B cell (primary cell): ENCODE results near the gene RDH11. TPM values are rescaled to one million over a fixed set of nuclear protein-coding genes. Genes with fewer than 3 reads are reported as not detected.

Experiments
- ATAC-seq: fragments of 200-7000 bp; cut with Tn5 transposase; one replicate; pipeline ENCODE4 v1.10.0; 2021; ENCODE audit warnings: low read depth, mild to moderate bottlenecking, moderate number of reproducible peaks, moderate library complexity
- CTCF ChIA-PET: fragments of 350-600 bp; sonication (Branson Sonifier 250); formaldehyde crosslinking; loops from one replicate; lab custom pipeline; 2021; ENCODE audit warnings: antibody characterized with exemption, inconsistent platforms; lab: Charles Lee
- POLR2A ChIA-PET: fragments of 350-600 bp; sonication (Branson Sonifier 250); formaldehyde crosslinking; loops from one replicate; lab custom pipeline; 2021; ENCODE audit warnings: antibody characterized with exemption; lab: Charles Lee
- DNase-seq: peaks from one replicate; pipeline ENCODE4 v3.0.0; 2013
- H2AFZ ChIP-seq: 2 replicates; pipeline ENCODE4 v1.6.1; 2012; ENCODE audit warnings: mild to moderate bottlenecking, low read depth, low read length; ENCODE audit not compliant: insufficient read depth, poor library complexity, severe bottlenecking
- H3K27ac ChIP-seq, 2 donors: 1 replicate in 1 of 2; 2 replicates in 1 of 2; pipeline ENCODE4 v1.5.1; 2012 to 2013; ENCODE audit warnings: low read length in 2 of 2, mild to moderate bottlenecking in 2 of 2, moderate library complexity in 1 of 2
- H3K27me3 ChIP-seq, 4 experiments: fragments of 200-600 bp in 1 of 4; sonication (generic) in 1 of 4; replicated peaks in 1 of 4; 1 replicate in 2 of 4; 2 replicates in 2 of 4; pipeline versions ENCODE4 v1.6.1 to v1.7.0; 2013 to 2016; ENCODE audit warnings: low read length in 3 of 4, mild to moderate bottlenecking in 2 of 4, mixed read lengths in 1 of 4, moderate library complexity in 1 of 4; ENCODE audit not compliant: insufficient read depth in 4 of 4, control insufficient read depth in 3 of 4; ENCODE audit errors: control extremely low read depth in 1 of 4
- H3K36me3 ChIP-seq, 2 experiments: replicated peaks in 1 of 2; 1 replicate in 1 of 2; 2 replicates in 1 of 2; pipeline versions ENCODE4 v1.6.1 to v1.7.1; 2013; ENCODE audit warnings: low read length in 1 of 2; ENCODE audit not compliant: insufficient read depth in 2 of 2, control insufficient read depth in 1 of 2; ENCODE audit errors: control extremely low read depth in 1 of 2, extremely low read depth in 1 of 2
- H3K4me1 ChIP-seq, 2 donors: fragments of 200-600 bp in 1 of 2; sonication (generic) in 1 of 2; 1 replicate in 1 of 2; 2 replicates in 1 of 2; pipeline versions ENCODE4 v1.5.1 to v1.6.1; 2013 to 2017; ENCODE audit warnings: low read length in 2 of 2; ENCODE audit not compliant: control insufficient read depth in 2 of 2, insufficient read depth in 2 of 2
- H3K4me2 ChIP-seq: replicated peaks from 2 replicates; pipeline ENCODE3; 2012; ENCODE audit warnings: mild to moderate bottlenecking, low read depth, low read length; ENCODE audit not compliant: poor library complexity, severe bottlenecking
- H3K4me3 ChIP-seq, 5 experiments: fragments of 200-600 bp in 1 of 5; sonication (generic) in 1 of 5; 1 replicate in 3 of 5; 2 replicates in 2 of 5; pipeline versions ENCODE4 v1.5.1 to v1.7.0; 2011 to 2016; ENCODE audit warnings: low read length in 4 of 5, mild to moderate bottlenecking in 4 of 5, low read depth in 2 of 5, control low read depth in 1 of 5, moderate library complexity in 1 of 5; ENCODE audit not compliant: insufficient read depth in 1 of 5; ENCODE audit errors: control extremely low read depth in 1 of 5, extremely low read depth in 1 of 5
- H3K79me2 ChIP-seq: fragments of 200-600 bp; sonication (generic); one replicate; pipeline ENCODE4 v1.6.0; 2016; ENCODE audit warnings: low read length; ENCODE audit not compliant: control insufficient read depth, insufficient read depth
- H3K9ac ChIP-seq: fragments of 200-600 bp; sonication (generic); 2 replicates; pipeline ENCODE4 v1.6.1; 2017; ENCODE audit warnings: mild to moderate bottlenecking, low read length, moderate library complexity
- H3K9me3 ChIP-seq, 3 donors: one replicate each; pipeline versions ENCODE4 v1.6.1 to v1.7.1; 2013; ENCODE audit warnings: low read length in 2 of 3; ENCODE audit not compliant: control insufficient read depth in 2 of 3, insufficient read depth in 1 of 3; ENCODE audit errors: control extremely low read depth in 1 of 3
- H4K20me1 ChIP-seq: 2 replicates; pipeline ENCODE4 v1.6.0; 2012; ENCODE audit warnings: mild to moderate bottlenecking, low read length; ENCODE audit not compliant: insufficient read depth, control insufficient read depth, poor library complexity, severe bottlenecking
- H3K27ac Mint-ChIP-seq: one replicate; pipeline ENCODE4 v1.8.0; 2021; ENCODE audit warnings: mixed read lengths
- H3K27me3 Mint-ChIP-seq: one replicate; pipeline ENCODE4 v1.8.0; 2021; ENCODE audit warnings: mixed read lengths
- H3K4me1 Mint-ChIP-seq: one replicate; pipeline ENCODE4 v1.8.0; 2021; ENCODE audit warnings: mixed read lengths
- H3K4me3 Mint-ChIP-seq: one replicate; pipeline ENCODE4 v1.8.0; 2021; ENCODE audit warnings: mixed read lengths
- H3K9me3 Mint-ChIP-seq: one replicate; pipeline ENCODE4 v1.8.0; 2022; ENCODE audit warnings: mixed read lengths; ENCODE audit not compliant: insufficient read depth
- EZH2 ChIP-seq: IDR thresholded peaks from 2 replicates; pipeline ENCODE4 v1.6.1; 2012; ENCODE audit warnings: borderline replicate concordance, low read depth, mild to moderate bottlenecking, moderate library complexity, low read length; ENCODE audit not compliant: insufficient read depth, poor library complexity, severe bottlenecking
- WGBS: methylation state at CpG from one replicate; pipeline ENCODE4 v1.1.5; 2013; ENCODE audit warnings: missing lambda C conversion rate; ENCODE audit not compliant: insufficient coverage; 5-methylcytosine and 5-hydroxymethylcytosine counted together
- intact Hi-C: fragments of 100-400 bp; cut with micrococcal nuclease; formaldehyde crosslinking; loops from one replicate; pipeline ENCODE4 v1.10.0; 2022
- polyA plus RNA-seq: library from polyadenylated mRNA; depleted of rRNA; stranded (reverse); fragments of >200 nt; gene quantifications from 2 replicates; pipeline ENCODE4 v1.2.3, GENCODE V29; 2012
- total RNA-seq, 2 donors: library from RNA; stranded (reverse); fragments of 120-200 nt in 1 of 2; gene quantifications; 1 replicate in 1 of 2; 2 replicates in 1 of 2; pipeline versions ENCODE4 v1.2.3 to v1.2.4, GENCODE V29; 2013 to 2022
- TF ChIP-seq, protein P1 (sequence below): fragments of 200-600 bp; IDR thresholded peaks from one replicate; pipeline ENCODE4 v1.8.0; 2022; ENCODE audit warnings: antibody characterized with exemption, mild to moderate bottlenecking

Gene RDH11
- total and polyA plus RNA-seq, 2 donors (not counting 1 experiment from before 2014, with no cell fraction given) = 32.8 to 35.2 TPM

DNA sequence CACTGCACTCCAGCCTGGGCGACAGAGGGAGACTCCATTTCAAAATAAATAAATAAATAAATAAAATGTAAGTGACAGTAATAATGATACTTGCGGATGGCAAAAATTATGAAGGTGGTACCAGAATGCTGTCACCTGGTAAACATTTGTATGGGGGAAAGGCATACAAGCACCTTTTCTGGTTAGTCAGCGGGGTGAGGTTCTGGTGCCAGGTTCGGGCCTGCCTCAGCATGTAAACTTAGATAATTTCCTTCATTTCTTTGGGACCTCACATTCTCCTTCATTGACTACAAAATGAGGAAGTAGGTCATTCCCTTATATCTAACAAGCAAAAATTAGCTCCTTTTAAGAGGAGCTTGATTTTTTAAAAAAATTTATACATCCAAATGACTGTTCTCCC lies 31.9 kb downstream of the RDH11 start:
- Histone ChIP-seq H3K4me2 (no peak overlapping the region), H3K9ac (no peak overlapping the region), H3K27me3 (no peaks in the 10 kb centered on the region), H3K4me1 (peaks cover 16 to 19% of the 10 kb centered on the region in 2 donors), H4K20me1 (peaks cover 64% of the 10 kb centered on the region), H3K79me2 (peaks cover 76% of the 10 kb centered on the region), H3K36me3 (peaks cover 12 to 18% of the 10 kb centered on the region in 2 experiments), H3K4me3 (no peak overlapping the region), H2AFZ (no peak overlapping the region), H3K27ac (no peak overlapping the region), H3K9me3 (no peaks in the 10 kb centered on the region)
- no peaks in the 10 kb centered on the region for H3K27me3 Mint-ChIP-seq
- ATAC-seq (no peak), DNase-seq (no peak)
- TF ChIP-seq, protein P1, sequence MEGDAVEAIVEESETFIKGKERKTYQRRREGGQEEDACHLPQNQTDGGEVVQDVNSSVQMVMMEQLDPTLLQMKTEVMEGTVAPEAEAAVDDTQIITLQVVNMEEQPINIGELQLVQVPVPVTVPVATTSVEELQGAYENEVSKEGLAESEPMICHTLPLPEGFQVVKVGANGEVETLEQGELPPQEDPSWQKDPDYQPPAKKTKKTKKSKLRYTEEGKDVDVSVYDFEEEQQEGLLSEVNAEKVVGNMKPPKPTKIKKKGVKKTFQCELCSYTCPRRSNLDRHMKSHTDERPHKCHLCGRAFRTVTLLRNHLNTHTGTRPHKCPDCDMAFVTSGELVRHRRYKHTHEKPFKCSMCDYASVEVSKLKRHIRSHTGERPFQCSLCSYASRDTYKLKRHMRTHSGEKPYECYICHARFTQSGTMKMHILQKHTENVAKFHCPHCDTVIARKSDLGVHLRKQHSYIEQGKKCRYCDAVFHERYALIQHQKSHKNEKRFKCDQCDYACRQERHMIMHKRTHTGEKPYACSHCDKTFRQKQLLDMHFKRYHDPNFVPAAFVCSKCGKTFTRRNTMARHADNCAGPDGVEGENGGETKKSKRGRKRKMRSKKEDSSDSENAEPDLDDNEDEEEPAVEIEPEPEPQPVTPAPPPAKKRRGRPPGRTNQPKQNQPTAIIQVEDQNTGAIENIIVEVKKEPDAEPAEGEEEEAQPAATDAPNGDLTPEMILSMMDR = no peak
- TF ChIP-seq EZH2 = no peak
- intact Hi-C loops = no loop called here
- ChIA-PET POLR2A (no interaction called here), CTCF (interaction anchor here (0.6 to 10.6 kb wide), 7 partner anchors 11 to 236 kb away, joined by 3 to 243 read pairs (median 6); partner anchors contain the start of gene PIGH)
- peaks cover 31% of the 10 kb centered on the region for H3K4me1 Mint-ChIP-seq
- no peaks in the 10 kb centered on the region for H3K9me3 Mint-ChIP-seq
- no peak overlapping the region for H3K4me3 Mint-ChIP-seq
- no peak overlapping the region for H3K27ac Mint-ChIP-seq
- 100% methylated on average over 1 of the region's 4 CpGs for WGBS

DNA sequence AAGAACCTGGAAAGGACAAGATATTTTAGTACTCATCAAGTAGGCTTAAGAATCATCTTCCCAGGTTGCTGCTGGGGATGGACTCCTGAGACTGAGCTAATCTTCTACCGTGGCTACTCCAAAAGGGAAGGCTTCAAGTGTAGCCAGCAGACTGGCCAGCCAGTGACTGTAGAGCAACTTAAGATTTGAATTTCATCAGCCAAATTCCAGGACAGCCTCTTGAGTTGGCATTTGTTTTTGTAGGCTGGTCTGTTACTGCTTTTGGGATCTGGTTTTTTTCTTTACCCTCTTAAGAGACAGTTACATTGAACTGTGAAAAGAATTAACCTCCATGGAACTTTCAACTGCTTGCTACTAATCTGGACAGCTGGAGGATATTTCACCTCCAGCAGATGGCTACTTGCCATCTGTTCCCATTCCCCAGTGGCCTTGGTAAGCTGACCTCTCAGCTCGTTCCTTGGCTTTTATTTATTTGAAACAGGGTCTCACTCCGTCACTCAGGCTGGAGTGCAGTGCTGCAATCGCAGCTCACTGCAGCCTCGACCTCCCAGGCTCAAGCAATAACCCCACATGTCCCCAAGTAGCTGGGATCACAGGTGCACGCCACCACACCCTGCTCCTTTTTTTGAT lies 41.8 kb downstream of the RDH11 start:
- WGBS = 100% methylated on average over 3 of the region's 6 CpGs
- intact Hi-C loops = no loop called here
- Histone ChIP-seq H3K4me3 (no peak overlapping the region), H3K27ac (no peak overlapping the region), H3K4me2 (no peak overlapping the region), H3K4me1 (no peaks in the 10 kb centered on the region), H2AFZ (no peak overlapping the region), H4K20me1 (no peaks in the 10 kb centered on the region), H3K9me3 (no peaks in the 10 kb centered on the region), H3K27me3 (no peaks in the 10 kb centered on the region), H3K36me3 (peaks cover 22 to 88% of the 10 kb centered on the region in 2 experiments), H3K79me2 (peaks cover 1% of the 10 kb centered on the region), H3K9ac (no peak overlapping the region)
- Mint-ChIP-seq H3K9me3 (no peaks in the 10 kb centered on the region), H3K27me3 (no peaks in the 10 kb centered on the region), H3K27ac (no peak overlapping the region), H3K4me1 (no peaks in the 10 kb centered on the region), H3K4me3 (no peak overlapping the region)
- ATAC-seq (no peak), DNase-seq (no peak)
- no peak for TF ChIP-seq EZH2
- TF ChIP-seq, protein P1 = no peak
- ChIA-PET POLR2A (interaction anchor here (0.6 kb wide), 1 partner anchor 15 kb away, joined by 5 read pairs; no protein-coding TSS in a partner anchor), CTCF (interaction anchor here (0.8 to 2.6 kb wide), 4 partner anchors 10 to 226 kb away, joined by 3 to 6 read pairs (median 4); no protein-coding TSS in a partner anchor)
